PC-9 (cell line): ENCODE results near the gene CCDC106. TPM values are rescaled to one million over a fixed set of nuclear protein-coding genes. Genes with fewer than 3 reads are reported as not detected.

ENCODE experiments used
- BruUV-seq: library from RNA; stranded (reverse); fragments of 400-500 nt; replicated peaks from 2 replicates; lab custom pipeline; 2021; lab: Mats Ljungman, UMichigan
- CTCF ChIA-PET: fragments of 300-600 bp; sonication (Branson Sonifier 250); formaldehyde crosslinking; loops from one replicate; lab custom pipeline; 2022; ENCODE audit warnings: antibody characterized with exemption; lab: Charles Lee
- POLR2A ChIA-PET: fragments of 300-600 bp; sonication (Branson Sonifier 250); formaldehyde crosslinking; loops from one replicate; lab custom pipeline; 2022; ENCODE audit warnings: antibody characterized with exemption; ENCODE audit not compliant: unreplicated experiment; lab: Charles Lee
- DNase-seq, 2 experiments: peaks; one replicate each; pipeline versions ENCODE4 v3.0.0 to v3.0.0-alpha.2; 2015 to 2022; ENCODE audit warnings: mixed read lengths in 1 of 2
- H2AFZ ChIP-seq: fragments of 200-600 bp; sonication (generic); 2 replicates; pipeline ENCODE4 v1.8.1; 2017; ENCODE audit warnings: antibody characterized with exemption
- H3F3A ChIP-seq: fragments of 200-600 bp; sonication (generic); 2 replicates; pipeline ENCODE4 v1.8.1; 2017; ENCODE audit warnings: antibody characterized with exemption, mild to moderate bottlenecking, low read depth; ENCODE audit not compliant: insufficient read depth
- H3K27ac ChIP-seq: fragments of 200-600 bp; sonication (generic); 2 replicates; pipeline ENCODE4 v1.6.1; 2016; ENCODE audit warnings: mixed run types
- H3K27me3 ChIP-seq: fragments of 200-600 bp; sonication (generic); 2 replicates; pipeline ENCODE4 v1.6.1; 2016; ENCODE audit warnings: low read depth, mixed run types; ENCODE audit not compliant: insufficient read depth
- H3K36me3 ChIP-seq: fragments of 200-600 bp; sonication (generic); 2 replicates; pipeline ENCODE4 v1.6.1; 2016; ENCODE audit warnings: low read depth, mixed run types
- H3K4me1 ChIP-seq: fragments of 200-600 bp; sonication (generic); replicated peaks from 2 replicates; pipeline ENCODE4 v1.6.1; 2016; ENCODE audit warnings: mixed run types; ENCODE audit not compliant: insufficient read depth
- H3K4me2 ChIP-seq: fragments of 200-600 bp; sonication (generic); 2 replicates; pipeline ENCODE4 v1.6.1; 2017; ENCODE audit warnings: mixed run types
- H3K4me3 ChIP-seq: fragments of 200-600 bp; sonication (generic); 2 replicates; pipeline ENCODE4 v1.6.1; 2016; ENCODE audit warnings: mixed run types
- H3K79me2 ChIP-seq: fragments of 200-600 bp; sonication (generic); 2 replicates; pipeline ENCODE4 v1.6.1; 2017; ENCODE audit warnings: low read depth, mixed run types
- H3K9me2 ChIP-seq: fragments of 200-600 bp; sonication (generic); 2 replicates; pipeline ENCODE4 v1.8.1; 2017; ENCODE audit warnings: mild to moderate bottlenecking; ENCODE audit not compliant: insufficient read depth
- H3K9me3 ChIP-seq: fragments of 200-600 bp; sonication (generic); 2 replicates; pipeline ENCODE4 v1.8.1; 2016; ENCODE audit warnings: low read depth; ENCODE audit not compliant: insufficient read depth
- H4K20me1 ChIP-seq: fragments of 200-600 bp; sonication (generic); 2 replicates; pipeline ENCODE4 v1.8.1; 2017; ENCODE audit not compliant: insufficient read depth
- EZH2 ChIP-seq: fragments of 200-600 bp; sonication (generic); IDR thresholded peaks from 2 replicates; pipeline ENCODE4 v1.8.0; 2017; ENCODE audit warnings: antibody characterized with exemption, low read depth
- intact Hi-C: fragments of 100-400 bp; cut with micrococcal nuclease; formaldehyde crosslinking; loops from one replicate; pipeline ENCODE4 v1.10.0; 2022; ENCODE audit not compliant: unreplicated experiment
- total RNA-seq: library from RNA; stranded (reverse); gene quantifications from 2 replicates; pipeline ENCODE4 v1.2.3, GENCODE V29; 2021
- TF ChIP-seq, protein P1 (sequence below): fragments of 200-600 bp; sonication (generic); conservative IDR thresholded peaks from 2 replicates; pipeline ENCODE4 v1.6.1; 2017; ENCODE audit warnings: mixed run types, antibody characterized with exemption, mild to moderate bottlenecking, moderate library complexity

CCDC106 gene
- total RNA-seq, 1 experiment from 2014 or later: 3.2 TPM

GRCh38 chr19:55621205-55621672 lies 26.8 kb upstream of the CCDC106 start:
- Histone ChIP-seq H3F3A (peaks cover 35% of the 10 kb centered on the region), H3K4me1 (peaks cover 14% of the 10 kb centered on the region), H3K36me3 (0 out of 2 replicates have a peak, but pooled peaks cover 3% of the 10 kb centered on the region), H3K79me2 (no peaks in the 10 kb centered on the region), H4K20me1 (peaks cover 10% of the 10 kb centered on the region), H3K4me2 (no peak overlapping the region), H3K9me3 (no peaks in the 10 kb centered on the region), H2AFZ (no peak overlapping the region), H3K27me3 (no peaks in the 10 kb centered on the region), H3K9me2 (no peaks in the 10 kb centered on the region), H3K4me3 (no peak overlapping the region), H3K27ac (no peak overlapping the region)
- TF ChIP-seq EZH2: no peak
- TF ChIP-seq, protein P1, sequence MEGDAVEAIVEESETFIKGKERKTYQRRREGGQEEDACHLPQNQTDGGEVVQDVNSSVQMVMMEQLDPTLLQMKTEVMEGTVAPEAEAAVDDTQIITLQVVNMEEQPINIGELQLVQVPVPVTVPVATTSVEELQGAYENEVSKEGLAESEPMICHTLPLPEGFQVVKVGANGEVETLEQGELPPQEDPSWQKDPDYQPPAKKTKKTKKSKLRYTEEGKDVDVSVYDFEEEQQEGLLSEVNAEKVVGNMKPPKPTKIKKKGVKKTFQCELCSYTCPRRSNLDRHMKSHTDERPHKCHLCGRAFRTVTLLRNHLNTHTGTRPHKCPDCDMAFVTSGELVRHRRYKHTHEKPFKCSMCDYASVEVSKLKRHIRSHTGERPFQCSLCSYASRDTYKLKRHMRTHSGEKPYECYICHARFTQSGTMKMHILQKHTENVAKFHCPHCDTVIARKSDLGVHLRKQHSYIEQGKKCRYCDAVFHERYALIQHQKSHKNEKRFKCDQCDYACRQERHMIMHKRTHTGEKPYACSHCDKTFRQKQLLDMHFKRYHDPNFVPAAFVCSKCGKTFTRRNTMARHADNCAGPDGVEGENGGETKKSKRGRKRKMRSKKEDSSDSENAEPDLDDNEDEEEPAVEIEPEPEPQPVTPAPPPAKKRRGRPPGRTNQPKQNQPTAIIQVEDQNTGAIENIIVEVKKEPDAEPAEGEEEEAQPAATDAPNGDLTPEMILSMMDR: no peak
- POLR2A ChIA-PET: no interaction called here
- DNase-seq: no peak
- CTCF ChIA-PET: interaction anchor here (0.6 kb wide), 1 partner anchor 9 kb away, joined by 6 read pairs; no protein-coding TSS in a partner anchor
- intact Hi-C loops: no loop called here
- no TSS peak for BruUV-seq

DNA sequence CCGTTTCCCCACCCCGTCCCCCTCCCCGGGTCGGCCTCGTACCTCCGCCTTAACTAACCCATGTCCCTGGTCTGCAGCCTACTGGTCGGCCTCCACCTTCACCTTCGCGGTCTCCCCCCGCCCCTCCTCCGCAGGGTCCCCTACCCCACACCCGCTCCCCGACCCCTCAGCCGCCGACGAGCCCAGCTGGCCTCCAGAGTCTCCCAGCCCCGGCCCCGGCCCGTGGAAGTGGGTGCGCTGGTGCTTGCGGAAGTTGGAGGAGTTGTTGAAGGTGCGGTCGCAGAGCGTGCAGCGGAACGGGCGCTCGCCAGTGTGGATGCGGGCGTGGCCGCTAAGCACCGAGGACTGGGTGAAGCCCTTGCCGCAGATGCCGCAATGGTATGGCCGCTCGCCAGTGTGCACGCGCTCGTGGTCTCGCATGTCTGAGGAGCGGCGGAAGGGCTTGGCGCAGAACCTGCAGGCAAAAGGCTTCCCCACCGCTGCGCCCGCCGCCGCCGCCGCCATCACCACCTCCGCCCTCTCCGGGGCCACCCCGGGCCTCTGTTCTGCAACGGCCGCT lies 26.3 kb upstream of the CCDC106 start:
- BruUV-seq: no TSS peak
- H3F3A ChIP-seq: peaks cover 35% of the 10 kb centered on the region
- DNase-seq: no peak
- intact Hi-C loops: no loop called here
- H3K9me3 ChIP-seq: no peaks in the 10 kb centered on the region
- CTCF ChIA-PET: no interaction called here
- peaks cover 14% of the 10 kb centered on the region for H3K4me1 ChIP-seq
- no peak for TF ChIP-seq EZH2
- TF ChIP-seq, protein P1: no peak
- 0 out of 2 replicates have a peak, but pooled peaks cover 3% of the 10 kb centered on the region for H3K36me3 ChIP-seq
- H4K20me1 ChIP-seq: peaks cover 10% of the 10 kb centered on the region
- no peak overlapping the region for H3K4me3 ChIP-seq
- no peaks in the 10 kb centered on the region for H3K27me3 ChIP-seq
- no peaks in the 10 kb centered on the region for H3K79me2 ChIP-seq
- no peak overlapping the region for H3K4me2 ChIP-seq
- POLR2A ChIA-PET: no interaction called here
- H2AFZ ChIP-seq: no peak overlapping the region
- H3K9me2 ChIP-seq: no peaks in the 10 kb centered on the region
- no peak overlapping the region for H3K27ac ChIP-seq

GRCh38 chr19:55622242-55622969 lies 25.6 kb upstream of the CCDC106 start:
- intact Hi-C loops: no loop called here
- Histone ChIP-seq H3K36me3 (0 out of 2 replicates have a peak, but pooled peaks cover 3% of the 10 kb centered on the region), H3K9me2 (no peaks in the 10 kb centered on the region), H2AFZ (no peak overlapping the region), H3F3A (peaks cover 32% of the 10 kb centered on the region), H3K27ac (no peak overlapping the region), H3K9me3 (no peaks in the 10 kb centered on the region), H4K20me1 (peaks cover 10% of the 10 kb centered on the region), H3K79me2 (no peaks in the 10 kb centered on the region), H3K4me3 (no peak overlapping the region), H3K4me2 (no peak overlapping the region), H3K4me1 (peaks cover 14% of the 10 kb centered on the region), H3K27me3 (no peaks in the 10 kb centered on the region)
- no peak for DNase-seq
- no peak for TF ChIP-seq EZH2
- TF ChIP-seq, protein P1: no peak
- no TSS peak for BruUV-seq
- ChIA-PET POLR2A (interaction anchor here (0.7 kb wide), 1 partner anchor 15 kb away, joined by 9 read pairs; no protein-coding TSS in a partner anchor), CTCF (no interaction called here)
